ENCODE measurements around the gene ABCB1.
A peak's percentile ranks its signal among the peaks of the same experiment; 100 is the strongest.

ABCB1 gene

GRCh38 chr7:87600130-87601124 lies at the start of gene ABCB1:
ABCB1 (minus strand) TSS chr7:87600884; CDS start chr7:87600184, 700 bp downstream.
- DNase-seq (ENCODE audit: low read depth in 2 of 3, low spot score in 1 of 3) = peak in 2 of 3 donors; percentile 30 to 31

GRCh38 chr7:87648316-87648715 lies 47.6 kb upstream of the ABCB1 start:
- no peak for DNase-seq (ENCODE audit: low read depth in 2 of 3, low spot score in 1 of 3)

- DNase-seq (ENCODE audit: low read depth in 2 of 3, low spot score in 1 of 3) = no peak
These were observed 44.8 kb upstream of the ABCB1 start for GRCh38 chr7:87645446-87645845.

- DNase-seq (ENCODE audit: low read depth in 2 of 3, low spot score in 1 of 3) = no peak
These were observed 35.2 kb upstream of the ABCB1 start for GRCh38 chr7:87635921-87636320.

GRCh38 chr7:87628780-87629569 lies 28.3 kb upstream of the ABCB1 start:
- no peak for DNase-seq (ENCODE audit: low read depth in 2 of 3, low spot score in 1 of 3)

- DNase-seq (ENCODE audit: low read depth in 2 of 3, low spot score in 1 of 3) = peak in 1 of 3 donors; percentile 1
These were observed 26.9 kb upstream of the ABCB1 start for GRCh38 chr7:87627634-87627994.

- DNase-seq (ENCODE audit: low read depth in 2 of 3, low spot score in 1 of 3) = no peak
These were observed 24.4 kb upstream of the ABCB1 start for GRCh38 chr7:87625101-87625500.

GRCh38 chr7:87624628-87625027 lies 23.9 kb upstream of the ABCB1 start:
- DNase-seq (ENCODE audit: low read depth in 2 of 3, low spot score in 1 of 3) = no peak

- no peak for DNase-seq (ENCODE audit: low read depth in 2 of 3, low spot score in 1 of 3)
These were observed 14.5 kb upstream of the ABCB1 start for GRCh38 chr7:87615197-87615596.

- DNase-seq (ENCODE audit: low read depth in 2 of 3, low spot score in 1 of 3) = no peak
These were observed 9.2 kb upstream of the ABCB1 start for GRCh38 chr7:87609916-87610315.

- no peak for DNase-seq (ENCODE audit: low read depth in 2 of 3, low spot score in 1 of 3)
These were observed 7.7 kb upstream of the ABCB1 start for GRCh38 chr7:87608431-87608830.

GRCh38 chr7:87604264-87604663 lies 3.6 kb upstream of the ABCB1 start:
- DNase-seq (ENCODE audit: low read depth in 2 of 3, low spot score in 1 of 3) = no peak

GRCh38 chr7:87599336-87599735 lies 1.3 kb downstream of the ABCB1 start:
- peak in 2 of 3 donors; percentile 10 to 25 for DNase-seq (ENCODE audit: low read depth in 2 of 3, low spot score in 1 of 3)

- no peak for DNase-seq (ENCODE audit: low read depth in 2 of 3, low spot score in 1 of 3)
These were observed 2.3 kb downstream of the ABCB1 start for GRCh38 chr7:87598234-87599009.

GRCh38 chr7:87596696-87597095 lies 4.0 kb downstream of the ABCB1 start:
- no peak for DNase-seq (ENCODE audit: low read depth in 2 of 3, low spot score in 1 of 3)

GRCh38 chr7:87596136-87596535 lies 4.5 kb downstream of the ABCB1 start:
- DNase-seq (ENCODE audit: low read depth in 2 of 3, low spot score in 1 of 3) = no peak

- DNase-seq (ENCODE audit: low read depth in 2 of 3, low spot score in 1 of 3) = no peak
These were observed 8.4 kb downstream of the ABCB1 start for GRCh38 chr7:87592300-87592699.

GRCh38 chr7:87591211-87591610 lies 9.5 kb downstream of the ABCB1 start:
- DNase-seq (ENCODE audit: low read depth in 2 of 3, low spot score in 1 of 3) = no peak

GRCh38 chr7:87590578-87590977 lies 10.1 kb downstream of the ABCB1 start:
- no peak for DNase-seq (ENCODE audit: low read depth in 2 of 3, low spot score in 1 of 3)

- no peak for DNase-seq (ENCODE audit: low read depth in 2 of 3, low spot score in 1 of 3)
These were observed 11.1 kb downstream of the ABCB1 start for GRCh38 chr7:87589631-87590030.

GRCh38 chr7:87581723-87582122 lies 19.0 kb downstream of the ABCB1 start:
- no peak for DNase-seq (ENCODE audit: low read depth in 2 of 3, low spot score in 1 of 3)

Measured in stimulated activated CD4-positive, alpha-beta T cell treated with anti-CD3 and anti-CD28 coated beads, Interleukin-12 subunit alpha, Interleukin-12 subunit beta, amount 100 ng/mL, for 48 hours (primary cell).